SK-N-SH (cell line): Measurements from ENCODE around the gene LDB2. TPM values are rescaled to one million over a fixed set of nuclear protein-coding genes. Genes with fewer than 3 reads are reported as not detected.

Experiments
- CTCF ChIA-PET: fragments of 300-600, 350-600 bp; formaldehyde crosslinking; extraction: SDS; loops from one replicate; lab custom pipeline; 2021; lab: Yijun Ruan, JAX
- POLR2A ChIA-PET: fragments of 350-600 bp; sonication (Branson Sonifier 250); formaldehyde crosslinking; extraction: SDS; loops from one replicate; lab custom pipeline; 2020; ENCODE audit warnings: antibody characterized with exemption, inconsistent platforms; lab: Yijun Ruan, JAX
- DNase-seq: peaks from one replicate; pipeline ENCODE4 v3.0.0; 2012
- H2AFZ ChIP-seq: fragments of 200-600 bp; sonication (generic); 2 replicates; pipeline ENCODE4 v1.8.1; 2016; ENCODE audit warnings: antibody characterized with exemption, mild to moderate bottlenecking, low read depth
- H3F3A ChIP-seq: fragments of 200-600 bp; sonication (generic); replicated peaks from 2 replicates; pipeline ENCODE3; 2016; ENCODE audit warnings: antibody characterized with exemption, mild to moderate bottlenecking; ENCODE audit not compliant: insufficient read depth
- H3K27ac ChIP-seq, 2 experiments: fragments of 200-500 bp in 1 of 2; fragments of 200-600 bp in 1 of 2; sonication (Bioruptor generic) in 1 of 2; sonication (generic), shearing (Covaris generic) in 1 of 2; 2 replicates each; pipeline versions ENCODE4 v1.5.1 to v1.6.1; 2014 to 2016; ENCODE audit warnings: low read depth in 2 of 2, inconsistent platforms in 1 of 2, low read length in 1 of 2, mild to moderate bottlenecking in 1 of 2, mixed read lengths in 1 of 2
- H3K27me3 ChIP-seq: fragments of 200-600 bp; sonication (generic), shearing (Covaris generic); 2 replicates; pipeline ENCODE4 v1.6.1; 2016; ENCODE audit warnings: mixed run types; ENCODE audit not compliant: insufficient read depth
- H3K36me3 ChIP-seq, 2 experiments: fragments of 200-500 bp in 1 of 2; fragments of 200-600 bp in 1 of 2; sonication (Bioruptor generic) in 1 of 2; sonication (generic) in 1 of 2; replicated peaks in 1 of 2; 2 replicates each; pipeline versions ENCODE3 to v1.5.1; 2014 to 2016; ENCODE audit warnings: low read length in 1 of 2, mild to moderate bottlenecking in 1 of 2; ENCODE audit not compliant: insufficient read depth in 2 of 2, control insufficient read depth in 1 of 2
- H3K4me1 ChIP-seq, 2 experiments: fragments of 200-500 bp in 1 of 2; fragments of 200-600 bp in 1 of 2; sonication (Bioruptor generic) in 1 of 2; sonication (generic), shearing (Covaris generic) in 1 of 2; 2 replicates each; pipeline versions ENCODE4 v1.5.1 to v1.6.1; 2014 to 2016; ENCODE audit warnings: low read depth in 1 of 2, low read length in 1 of 2, mixed run types in 1 of 2; ENCODE audit not compliant: insufficient read depth in 2 of 2, control insufficient read depth in 1 of 2
- H3K4me2 ChIP-seq: fragments of 200-600 bp; sonication (generic), shearing (Covaris generic); 2 replicates; pipeline ENCODE4 v1.6.1; 2017; ENCODE audit warnings: mixed run types
- H3K4me3 ChIP-seq, 2 experiments: fragments of 200-500 bp in 1 of 2; fragments of 200-600 bp in 1 of 2; sonication (Bioruptor generic) in 1 of 2; sonication (generic), shearing (Covaris generic) in 1 of 2; 2 replicates each; pipeline versions ENCODE4 v1.5.1 to v1.8.1; 2014 to 2016; ENCODE audit warnings: low read depth in 2 of 2, inconsistent platforms in 1 of 2, low read length in 1 of 2, mild to moderate bottlenecking in 1 of 2, mixed read lengths in 1 of 2, moderate library complexity in 1 of 2
- H3K79me2 ChIP-seq: fragments of 200-600 bp; sonication (generic); 2 replicates; pipeline ENCODE4 v1.8.1; 2017; ENCODE audit warnings: mild to moderate bottlenecking; ENCODE audit not compliant: insufficient read depth
- H3K9ac ChIP-seq: fragments of 200-600 bp; sonication (generic); 2 replicates; pipeline ENCODE4 v1.6.1; 2017; ENCODE audit warnings: mixed run types
- H3K9me2 ChIP-seq: fragments of 200-600 bp; sonication (generic); 2 replicates; pipeline ENCODE4 v1.6.1; 2017; ENCODE audit warnings: mixed run types
- H3K9me3 ChIP-seq: fragments of 200-600 bp; sonication (generic); 2 replicates; pipeline ENCODE4 v1.6.1; 2017; ENCODE audit warnings: mixed run types, mild to moderate bottlenecking, moderate library complexity
- H4K20me1 ChIP-seq: fragments of 200-600 bp; sonication (generic); 2 replicates; pipeline ENCODE4 v1.6.1; 2017; ENCODE audit warnings: mild to moderate bottlenecking, mixed run types; ENCODE audit not compliant: insufficient read depth
- ELF1 ChIP-seq: IDR thresholded peaks from 2 replicates; pipeline ENCODE4 v1.4.0; 2012
- EP300 ChIP-seq, 2 experiments: IDR thresholded peaks; 2 replicates each; pipeline versions ENCODE4 v1.4.0 to v1.6.1; 2012; ENCODE audit warnings: borderline replicate concordance in 1 of 2, low read depth in 1 of 2, low read length in 1 of 2
- EZH2phosphoT487 ChIP-seq: fragments of 200-600 bp; sonication (generic); IDR thresholded peaks from 2 replicates; pipeline ENCODE4 v1.6.1; 2017; ENCODE audit warnings: low read depth, mixed run types, mild to moderate bottlenecking, antibody characterized with exemption, moderate library complexity, borderline replicate concordance
- FOSL2 ChIP-seq: IDR thresholded peaks from 2 replicates; pipeline ENCODE4 v1.4.0; 2012; ENCODE audit warnings: low read depth, mild to moderate bottlenecking, moderate library complexity, borderline replicate concordance
- FOXJ3 ChIP-seq: sonication (generic); formaldehyde crosslinking; IDR thresholded peaks from 2 replicates; pipeline ENCODE4 v1.5.1; 2020; ENCODE audit warnings: mild to moderate bottlenecking, missing genetic modification reagents
- FOXM1 ChIP-seq: IDR thresholded peaks from 2 replicates; pipeline ENCODE4 v1.4.0; 2012; ENCODE audit warnings: low read depth, mild to moderate bottlenecking
- GABPA ChIP-seq: IDR thresholded peaks from 2 replicates; pipeline ENCODE4 v1.4.0; 2012; ENCODE audit warnings: low read depth, mild to moderate bottlenecking
- GATA2 ChIP-seq: sonication (generic); formaldehyde crosslinking; IDR thresholded peaks from 2 replicates; pipeline ENCODE4 v1.5.0; 2020; ENCODE audit warnings: mild to moderate bottlenecking, missing genetic modification reagents
- MAX ChIP-seq: IDR thresholded peaks from 2 replicates; pipeline ENCODE4 v1.4.0; 2012; ENCODE audit warnings: low read depth
- MEF2A ChIP-seq: IDR thresholded peaks from 2 replicates; pipeline ENCODE4 v1.4.0; 2012; ENCODE audit warnings: low read depth, borderline replicate concordance
- NRF1 ChIP-seq: IDR thresholded peaks from 2 replicates; pipeline ENCODE4 v1.6.1; 2012; ENCODE audit warnings: low read depth, mild to moderate bottlenecking, low read length
- POLR2AphosphoS5 ChIP-seq: IDR thresholded peaks from 2 replicates; pipeline ENCODE4 v1.6.1; 2012; ENCODE audit warnings: low read depth, low read length
- RCOR1 ChIP-seq: fragments of 150-350 bp; IDR thresholded peaks from 2 replicates; pipeline ENCODE4 v1.6.1; 2017; ENCODE audit warnings: antibody characterized with exemption, low read length
- RXRA ChIP-seq: IDR thresholded peaks from 2 replicates; pipeline ENCODE4 v1.4.0; 2012; ENCODE audit warnings: low read depth, mild to moderate bottlenecking, borderline replicate concordance
- SIN3A ChIP-seq: IDR thresholded peaks from 2 replicates; pipeline ENCODE4 v1.6.1; 2012; ENCODE audit warnings: low read depth, mild to moderate bottlenecking, low read length, moderate library complexity, borderline replicate concordance
- TCF12 ChIP-seq: IDR thresholded peaks from 2 replicates; pipeline ENCODE4 v1.4.0; 2012
- TEAD4 ChIP-seq: IDR thresholded peaks from 2 replicates; pipeline ENCODE4 v1.4.0; 2012; ENCODE audit warnings: mild to moderate bottlenecking, borderline replicate concordance; ENCODE audit not compliant: insufficient read depth
- USF1 ChIP-seq: IDR thresholded peaks from 2 replicates; pipeline ENCODE4 v1.4.0; 2012; ENCODE audit warnings: low read depth, borderline replicate concordance
- WGBS: methylation state at CpG from one replicate; pipeline ENCODE4 v1.1.6; 2017; ENCODE audit warnings: low lambda C conversion rate; 5-methylcytosine and 5-hydroxymethylcytosine counted together
- polyA plus RNA-seq, 3 experiments: library from polyadenylated mRNA; depleted of rRNA; stranded (reverse); fragments of >200 nt; gene quantifications; 2 replicates each; pipeline ENCODE4 v1.2.3, GENCODE V29; 2012

Gene LDB2
- polyA plus RNA-seq, 1 of the 3 experiments (the other 2 are of a cell fraction) = 11.0 TPM

GRCh38 chr4:16785793-16786527, 112.5 kb downstream of the LDB2 start (continued):
- no peak for TF ChIP-seq FOXJ3 (CRISPR knock-in tag)
- no peak for TF ChIP-seq FOSL2
- TF ChIP-seq MAX = no peak
- no peak for TF ChIP-seq SIN3A
- TF ChIP-seq, all 33 proteins: peak for 0

- Histone ChIP-seq H3K9ac (no peak overlapping the region), H3K4me3 (no peak overlapping the region)
- CTCF ChIA-PET = interaction anchor here (0.9 to 1.5 kb wide), 2 partner anchors 11 to 12 kb away, joined by 3 read pairs; no protein-coding TSS in a partner anchor
Observed at GRCh38 chr4:16783119-16783518, 115.3 kb downstream of the LDB2 start.

GRCh38 chr4:16779028-16779675, 119.3 kb downstream of the LDB2 start:
- no peaks in the 10 kb centered on the region for H3K79me2 ChIP-seq
- no peaks in the 10 kb centered on the region for H3K9me2 ChIP-seq
- H3K4me3 ChIP-seq = no peak overlapping the region
- H2AFZ ChIP-seq = no peak overlapping the region
- no peak for TF ChIP-seq USF1
- TF ChIP-seq NRF1 = no peak
- no peak for TF ChIP-seq RCOR1
- no peak for TF ChIP-seq EP300 (IDR thresholded peaks at IDR 0.05; ENCODE audit: borderline replicate concordance in 1 of 2, low read depth in 1 of 2, low read length in 1 of 2)
- TF ChIP-seq POLR2AphosphoS5 = no peak
- TF ChIP-seq FOXM1 = no peak
- TF ChIP-seq TCF12 = no peak
- TF ChIP-seq TEAD4 = no peak
- no peak for TF ChIP-seq GABPA
- TF ChIP-seq EZH2phosphoT487 = no peak
- no peak for TF ChIP-seq GATA2 (CRISPR knock-in tag)
- TF ChIP-seq MEF2A = no peak
- no peak for TF ChIP-seq FOXJ3 (CRISPR knock-in tag)
- TF ChIP-seq MAX = no peak
- no peak overlapping the region for H3K4me2 ChIP-seq
- no peaks in the 10 kb centered on the region for H3K27me3 ChIP-seq
- no peaks in the 10 kb centered on the region for H4K20me1 ChIP-seq
- no peaks in the 10 kb centered on the region for H3K9me3 ChIP-seq
- DNase-seq = no peak
- H3F3A ChIP-seq = no peaks in the 10 kb centered on the region
- no peak overlapping the region for H3K27ac ChIP-seq
- ChIA-PET POLR2A (no interaction called here), CTCF (interaction anchor here (0.9 kb wide), 1 partner anchor 12 kb away, joined by 3 read pairs; no protein-coding TSS in a partner anchor)
- H3K4me1 ChIP-seq = peaks cover 3 to 13% of the 10 kb centered on the region in 2 experiments; a peak in 2 of 4 replicates
- H3K9ac ChIP-seq = no peak overlapping the region
- peaks cover 0 to 6% of the 10 kb centered on the region in 2 experiments for H3K36me3 ChIP-seq
- 73% methylated on average over 10 of the region's 10 CpGs for WGBS

More at GRCh38 chr4:16783119-16783518, 115.3 kb downstream of the LDB2 start:
- H2AFZ ChIP-seq = no peak overlapping the region
- no peaks in the 10 kb centered on the region for H3K9me3 ChIP-seq
- no peak overlapping the region for H3K4me2 ChIP-seq
- H3K4me1 ChIP-seq = peaks cover 0 to 25% of the 10 kb centered on the region in 2 experiments; a peak in 1 of 4 replicates
- no peak for DNase-seq
- H3K36me3 ChIP-seq = peaks cover 0 to 6% of the 10 kb centered on the region in 2 experiments
- POLR2A ChIA-PET = no interaction called here
- no peaks in the 10 kb centered on the region for H3K79me2 ChIP-seq
- H3F3A ChIP-seq = no peaks in the 10 kb centered on the region
- H3K27ac ChIP-seq = no peak overlapping the region
- TF ChIP-seq USF1 = no peak
- TF ChIP-seq EZH2phosphoT487 = no peak
- TF ChIP-seq ELF1 = no peak
- TF ChIP-seq RCOR1 = no peak
- TF ChIP-seq RXRA = no peak
- no peak for TF ChIP-seq MEF2A
- TF ChIP-seq FOXJ3 (CRISPR knock-in tag) = no peak
- H3K9me2 ChIP-seq = no peaks in the 10 kb centered on the region
- 67% methylated on average over 4 of the region's 4 CpGs for WGBS
- H3K27me3 ChIP-seq = no peaks in the 10 kb centered on the region
- H4K20me1 ChIP-seq = no peaks in the 10 kb centered on the region
